Keratinocyte (primary cell): Measurements from ENCODE around the gene SKIC8. TPM values are rescaled to one million over a fixed set of nuclear protein-coding genes. Genes with fewer than 3 reads are reported as not detected.

Experiments used
- DNase-seq: peaks from one replicate; pipeline ENCODE4 v3.0.0-alpha.2; 2011; ENCODE audit warnings: low read depth, missing footprints, low spot score
- FAIRE-seq: peaks from 2 replicates; lab custom pipeline; 2011; peaks lifted over from hg19 to GRCh38; lab: Jason Lieb, UNC
- H2AFZ ChIP-seq: 2 replicates; pipeline ENCODE4 v1.6.0; 2012; ENCODE audit warnings: low read length, control low read depth, inconsistent platforms; ENCODE audit not compliant: control insufficient read depth
- H3K27ac ChIP-seq: 2 replicates; pipeline ENCODE4 v1.5.1; 2011; ENCODE audit warnings: low read length; ENCODE audit not compliant: control insufficient read depth, insufficient read depth
- H3K27me3 ChIP-seq: 3 replicates; pipeline ENCODE4 v1.6.0; 2011; ENCODE audit warnings: low read length; ENCODE audit not compliant: control insufficient read depth, insufficient read depth; ENCODE audit errors: extremely low read depth
- H3K36me3 ChIP-seq, 2 experiments: 2 replicates in 1 of 2; 3 replicates in 1 of 2; pipeline ENCODE4 v1.5.1; 2011; ENCODE audit warnings: low read length in 2 of 2, mild to moderate bottlenecking in 1 of 2; ENCODE audit not compliant: control insufficient read depth in 2 of 2, insufficient read depth in 2 of 2; ENCODE audit errors: extremely low read depth in 1 of 2
- H3K4me1 ChIP-seq: 3 replicates; pipeline ENCODE4 v1.5.1; 2011; ENCODE audit warnings: low read length; ENCODE audit not compliant: control insufficient read depth, insufficient read depth; ENCODE audit errors: extremely low read depth
- H3K4me2 ChIP-seq: 3 replicates; pipeline ENCODE4 v1.6.0; 2011; ENCODE audit warnings: low read depth, low read length; ENCODE audit not compliant: control insufficient read depth, insufficient read depth; ENCODE audit errors: extremely low read depth
- H3K4me3 ChIP-seq, 3 experiments: fragments of 200-600 bp in 1 of 3; sonication (generic) in 1 of 3; 2 replicates in 2 of 3; 3 replicates in 1 of 3; pipeline ENCODE4 v1.5.1; 2011 to 2016; ENCODE audit warnings: low read length in 3 of 3, mild to moderate bottlenecking in 3 of 3, control low read depth in 2 of 3, inconsistent platforms in 1 of 3, low read depth in 1 of 3, mixed read lengths in 1 of 3, mixed run types in 1 of 3, moderate library complexity in 1 of 3; ENCODE audit not compliant: control insufficient read depth in 2 of 3, insufficient read depth in 2 of 3; ENCODE audit errors: extremely low read depth in 1 of 3
- H3K79me2 ChIP-seq: 2 replicates; pipeline ENCODE4 v1.6.0; 2012; ENCODE audit warnings: low read length; ENCODE audit not compliant: control insufficient read depth, insufficient read depth
- H3K9ac ChIP-seq: 3 replicates; pipeline ENCODE4 v1.6.0; 2011; ENCODE audit warnings: low read length; ENCODE audit not compliant: control insufficient read depth, insufficient read depth; ENCODE audit errors: extremely low read depth
- H3K9me1 ChIP-seq: 3 replicates; pipeline ENCODE4 v1.6.0; 2011; ENCODE audit warnings: low read length; ENCODE audit not compliant: control insufficient read depth, insufficient read depth; ENCODE audit errors: extremely low read depth
- H3K9me3 ChIP-seq: 2 replicates; pipeline ENCODE4 v1.5.1; 2012; ENCODE audit warnings: low read depth, low read length; ENCODE audit not compliant: control insufficient read depth
- H4K20me1 ChIP-seq: 3 replicates; pipeline ENCODE4 v1.6.0; 2011; ENCODE audit warnings: low read length; ENCODE audit not compliant: control insufficient read depth, insufficient read depth; ENCODE audit errors: extremely low read depth
- CTCF ChIP-seq, 3 experiments: IDR thresholded peaks in 1 of 3; conservative IDR thresholded peaks in 1 of 3; optimal IDR thresholded peaks in 1 of 3; 2 replicates in 2 of 3; 3 replicates in 1 of 3; pipeline versions ENCODE3 to v1.5.1; 2011; ENCODE audit warnings: low read length in 3 of 3, mild to moderate bottlenecking in 3 of 3, moderate library complexity in 2 of 3, control low read depth in 1 of 3, inconsistent platforms in 1 of 3; ENCODE audit not compliant: insufficient read depth in 2 of 3; ENCODE audit errors: extremely low read depth in 1 of 3
- EZH2 ChIP-seq: IDR thresholded peaks from one replicate; pipeline ENCODE4 v1.6.1; 2012; ENCODE audit warnings: inconsistent platforms, mild to moderate bottlenecking, low read length, moderate library complexity
- dilution Hi-C: fragments of 300-500 bp; cut with MboI; formaldehyde crosslinking; loops from one replicate; pipeline ENCODE4 v1.7.0; 2020; ENCODE audit warnings: low sequenced_read_pairs; ENCODE audit not compliant: extremely low pct_ligation_motif_present
- polyA plus RNA-seq, 5 experiments: library from polyadenylated mRNA; depleted of rRNA in 3 of 5; stranded (reverse) in 3 of 5; stranded (forward) in 1 of 5; unstranded in 1 of 5; fragments of >200 nt; gene quantifications; 1 replicate in 1 of 5; 2 replicates in 3 of 5; 3 replicates in 1 of 5; pipeline versions ENCODE4 v1.2.1 to v1.2.3, GENCODE V29; 2011 to 2012; ENCODE audit warnings: missing spikeins in 2 of 5, low read depth in 1 of 5, low replicate concordance in 1 of 5

SKIC8 gene
- polyA plus RNA-seq, 1 donor (not counting 4 experiments of a cell fraction or from before 2014, with no cell fraction given): 101 TPM

GRCh38 chr15:78321041-78321570, 21.7 kb upstream of the SKIC8 start:
- Histone ChIP-seq H3K9me3 (no peaks in the 10 kb centered on the region), H4K20me1 (no peaks in the 10 kb centered on the region)

GRCh38 chr15:78320183-78320582, 20.8 kb upstream of the SKIC8 start:
- Histone ChIP-seq H3K4me1 (peaks cover 12% of the 10 kb centered on the region), H3K4me3 (no peak overlapping the region), H3K9ac (no peak overlapping the region), H3K36me3 (no peaks in the 10 kb centered on the region), H3K79me2 (no peaks in the 10 kb centered on the region), H3K9me1 (no peaks in the 10 kb centered on the region), H3K4me2 (no peak overlapping the region), H2AFZ (no peak overlapping the region), H3K27me3 (no peaks in the 10 kb centered on the region), H3K27ac (no peak overlapping the region), H3K9me3 (no peaks in the 10 kb centered on the region), H4K20me1 (no peaks in the 10 kb centered on the region)
- dilution Hi-C loops: no loop called here
- FAIRE-seq: no peak
- TF ChIP-seq EZH2: no peak
- no peak for TF ChIP-seq CTCF (optimal IDR thresholded peaks at IDR 0.05 in 1 of 3, IDR thresholded peaks at IDR 0.05 in 1 of 3, conservative IDR thresholded peaks at IDR 0.05 in 1 of 3; ENCODE audit: extremely low read depth in 1 of 3, insufficient read depth in 2 of 3, low read length in 3 of 3)
- DNase-seq: no peak

More at GRCh38 chr15:78321041-78321570, 21.7 kb upstream of the SKIC8 start:
- no peak overlapping the region for H2AFZ ChIP-seq
- no peak overlapping the region for H3K4me2 ChIP-seq
- no peak overlapping the region for H3K9ac ChIP-seq
- no peaks in the 10 kb centered on the region for H3K79me2 ChIP-seq
- no peak overlapping the region for H3K4me3 ChIP-seq
- H3K9me1 ChIP-seq: no peaks in the 10 kb centered on the region
- no peak overlapping the region for H3K27ac ChIP-seq
- dilution Hi-C loops: no loop called here
- no peaks in the 10 kb centered on the region for H3K27me3 ChIP-seq
- no peak for DNase-seq
- no peak for FAIRE-seq
- peaks cover 11% of the 10 kb centered on the region for H3K4me1 ChIP-seq
- H3K36me3 ChIP-seq: no peaks in the 10 kb centered on the region
- no peak for TF ChIP-seq EZH2
- TF ChIP-seq CTCF (optimal IDR thresholded peaks at IDR 0.05 in 1 of 3, IDR thresholded peaks at IDR 0.05 in 1 of 3, conservative IDR thresholded peaks at IDR 0.05 in 1 of 3; ENCODE audit: extremely low read depth in 1 of 3, insufficient read depth in 2 of 3, low read length in 3 of 3): no peak
